H1 (cell line): ENCODE results near the gene RPP25L. TPM values are rescaled to one million over a fixed set of nuclear protein-coding genes. Genes with fewer than 3 reads are reported as not detected.

ENCODE experiments used
- CTCF ChIA-PET: fragments of 300-600 bp; sonication (Branson Sonifier 250); formaldehyde crosslinking; loops from one replicate; lab custom pipeline; 2021; ENCODE audit not compliant: partially characterized antibody; lab: Charles Lee
- POLR2A ChIA-PET: fragments of 300-600 bp; sonication (Branson Sonifier 250); formaldehyde crosslinking; loops from one replicate; lab custom pipeline; 2021; ENCODE audit warnings: inconsistent platforms; ENCODE audit not compliant: partially characterized antibody; lab: Charles Lee
- DNase-seq, 2 experiments: peaks; one replicate each; pipeline versions ENCODE4 v3.0.0 to v3.0.0-alpha.2; 2010 to 2022; ENCODE audit warnings: low spot score in 2 of 2, low read depth in 1 of 2, mixed read lengths in 1 of 2
- FAIRE-seq: peaks from 2 replicates; lab custom pipeline; 2011; peaks lifted over from hg19 to GRCh38; lab: Jason Lieb, UNC
- H2AFZ ChIP-seq: 2 replicates; pipeline ENCODE4 v1.8.1; 2012; ENCODE audit warnings: low read length, inconsistent platforms
- H2AK5ac ChIP-seq: 2 replicates; pipeline ENCODE4 v1.6.1; 2013; ENCODE audit warnings: low read depth, low read length
- H2BK120ac ChIP-seq: replicated peaks from 2 replicates; pipeline ENCODE3; 2013; ENCODE audit warnings: low read depth, low read length, inconsistent platforms
- H2BK12ac ChIP-seq: 2 replicates; pipeline ENCODE4 v1.6.1; 2013; ENCODE audit warnings: low read depth, low read length
- H2BK15ac ChIP-seq: 2 replicates; pipeline ENCODE4 v1.6.1; 2013; ENCODE audit warnings: low read length
- H2BK20ac ChIP-seq: 2 replicates; pipeline ENCODE4 v1.6.1; 2013; ENCODE audit warnings: low read length
- H2BK5ac ChIP-seq: 2 replicates; pipeline ENCODE4 v1.6.1; 2013; ENCODE audit warnings: low read depth, low read length
- H3K14ac ChIP-seq: 2 replicates; pipeline ENCODE4 v1.6.1; 2013; ENCODE audit warnings: inconsistent platforms; ENCODE audit not compliant: insufficient read length
- H3K18ac ChIP-seq: 2 replicates; pipeline ENCODE4 v1.6.1; 2013; ENCODE audit warnings: low read length; ENCODE audit errors: extremely low read depth
- H3K23ac ChIP-seq: 2 replicates; pipeline ENCODE4 v1.6.1; 2013; ENCODE audit warnings: inconsistent platforms; ENCODE audit not compliant: insufficient read length
- H3K23me2 ChIP-seq: 2 replicates; pipeline ENCODE4 v1.6.1; 2013; ENCODE audit warnings: low read depth, low read length
- H3K27ac ChIP-seq: 2 replicates; pipeline ENCODE4 v1.6.1; 2011; ENCODE audit warnings: low read depth, low read length, inconsistent platforms
- H3K27me3 ChIP-seq, 4 experiments: replicated peaks in 1 of 4; 1 replicate in 1 of 4; 2 replicates in 3 of 4; pipeline versions ENCODE4 v1.6.1 to v1.8.1; 2011 to 2013; ENCODE audit warnings: low read length in 3 of 4, mild to moderate bottlenecking in 3 of 4, inconsistent platforms in 2 of 4, mixed read lengths in 2 of 4, moderate library complexity in 1 of 4; ENCODE audit not compliant: control insufficient read depth in 3 of 4, insufficient read depth in 3 of 4; ENCODE audit errors: extremely low read depth in 1 of 4
- H3K36me3 ChIP-seq, 4 experiments: 2 replicates each; pipeline versions ENCODE4 v1.6.1 to v1.8.1; 2011 to 2013; ENCODE audit warnings: mild to moderate bottlenecking in 4 of 4, low read length in 3 of 4, moderate library complexity in 2 of 4, control low read depth in 1 of 4, inconsistent platforms in 1 of 4; ENCODE audit not compliant: insufficient read depth in 4 of 4, control insufficient read depth in 2 of 4
- H3K4ac ChIP-seq: replicated peaks from 2 replicates; pipeline ENCODE3; 2013; ENCODE audit warnings: low read length, low read depth, mixed read lengths, inconsistent platforms; ENCODE audit not compliant: insufficient read length
- H3K4me1 ChIP-seq, 4 experiments: replicated peaks in 1 of 4; 1 replicate in 1 of 4; 2 replicates in 3 of 4; pipeline versions ENCODE4 v1.6.1 to v1.8.1; 2011 to 2013; ENCODE audit warnings: low read length in 3 of 4, inconsistent platforms in 2 of 4, mixed read lengths in 1 of 4; ENCODE audit not compliant: insufficient read depth in 4 of 4, control insufficient read depth in 3 of 4
- H3K4me2 ChIP-seq, 2 experiments: 2 replicates each; pipeline versions ENCODE4 v1.6.1 to v1.8.1; 2011 to 2013; ENCODE audit warnings: low read depth in 2 of 2, low read length in 2 of 2, control low read depth in 1 of 2, inconsistent platforms in 1 of 2, mild to moderate bottlenecking in 1 of 2; ENCODE audit not compliant: insufficient read depth in 1 of 2
- H3K4me3 ChIP-seq, 4 experiments: fragments of 200-600, 300-600 bp in 1 of 4; sonication (generic), shearing (Covaris generic), sonication (Bioruptor Twin) in 1 of 4; 2 replicates each; pipeline versions ENCODE4 v1.5.1 to v1.8.1; 2011 to 2016; ENCODE audit warnings: low read length in 4 of 4, low read depth in 3 of 4, control low read depth in 2 of 4, inconsistent platforms in 2 of 4, mild to moderate bottlenecking in 2 of 4, mixed read lengths in 1 of 4, moderate library complexity in 1 of 4; ENCODE audit not compliant: insufficient read depth in 2 of 4; ENCODE audit errors: extremely low read depth in 1 of 4
- H3K56ac ChIP-seq: replicated peaks from 2 replicates; pipeline ENCODE3; 2013; ENCODE audit warnings: low read depth, mild to moderate bottlenecking, mixed read lengths, low read length, inconsistent platforms; ENCODE audit not compliant: insufficient read length
- H3K79me1 ChIP-seq: 2 replicates; pipeline ENCODE4 v1.6.1; 2013; ENCODE audit warnings: low read depth, low read length, control low read depth
- H3K79me2 ChIP-seq, 2 experiments: 2 replicates each; pipeline versions ENCODE4 v1.6.1 to v1.8.1; 2012 to 2013; ENCODE audit warnings: low read length in 2 of 2, mild to moderate bottlenecking in 2 of 2, inconsistent platforms in 1 of 2; ENCODE audit not compliant: insufficient read depth in 2 of 2, control insufficient read depth in 1 of 2
- H3K9ac ChIP-seq, 4 experiments: replicated peaks in 1 of 4; 1 replicate in 1 of 4; 2 replicates in 3 of 4; pipeline versions ENCODE4 v1.6.1 to v1.8.1; 2011 to 2013; ENCODE audit warnings: low read depth in 3 of 4, low read length in 3 of 4, control low read depth in 2 of 4, mild to moderate bottlenecking in 2 of 4, moderate library complexity in 2 of 4, inconsistent platforms in 1 of 4; ENCODE audit errors: extremely low read depth in 1 of 4
- H3K9me3 ChIP-seq, 2 experiments: 2 replicates each; pipeline versions ENCODE4 v1.6.1 to v1.8.1; 2012 to 2013; ENCODE audit warnings: mild to moderate bottlenecking in 2 of 2, moderate library complexity in 2 of 2, control low read depth in 1 of 2, inconsistent platforms in 1 of 2, low read depth in 1 of 2, low read length in 1 of 2, mixed read lengths in 1 of 2; ENCODE audit not compliant: insufficient read depth in 2 of 2
- H4K20me1 ChIP-seq, 2 experiments: replicated peaks in 1 of 2; 2 replicates each; pipeline versions ENCODE3 to v1.8.1; 2011 to 2013; ENCODE audit warnings: inconsistent platforms in 2 of 2, low read length in 2 of 2, mild to moderate bottlenecking in 1 of 2; ENCODE audit not compliant: insufficient read depth in 2 of 2, control insufficient read depth in 1 of 2
- H4K5ac ChIP-seq: 2 replicates; pipeline ENCODE4 v1.6.1; 2013; ENCODE audit warnings: low read length, low read depth, mixed read lengths, inconsistent platforms; ENCODE audit not compliant: insufficient read length
- H4K8ac ChIP-seq: 2 replicates; pipeline ENCODE4 v1.8.0; 2013; ENCODE audit warnings: mild to moderate bottlenecking, moderate library complexity, low read length, inconsistent platforms; ENCODE audit not compliant: insufficient read depth; ENCODE audit errors: extremely low read depth
- H4K91ac ChIP-seq: replicated peaks from 2 replicates; pipeline ENCODE3; 2013; ENCODE audit warnings: low read length, mixed read lengths, inconsistent platforms; ENCODE audit not compliant: insufficient read length
- BCL11A ChIP-seq, 2 experiments: IDR thresholded peaks; one replicate each; pipeline ENCODE4 v1.6.1; 2011; ENCODE audit warnings: low read depth in 2 of 2, low read length in 2 of 2, mild to moderate bottlenecking in 2 of 2
- CHD2 ChIP-seq: IDR thresholded peaks from 2 replicates; pipeline ENCODE4 v1.6.1; 2012; ENCODE audit warnings: low read length, improper control_type of control experiment
- CTBP2 ChIP-seq: IDR thresholded peaks from 2 replicates; pipeline ENCODE4 v1.7.0; 2011; ENCODE audit warnings: borderline replicate concordance, mild to moderate bottlenecking, moderate library complexity, mixed read lengths, low read length; ENCODE audit not compliant: insufficient read depth, insufficient read length
- RBBP5 ChIP-seq: IDR thresholded peaks from 2 replicates; pipeline ENCODE4 v1.7.1; 2012; ENCODE audit warnings: low read depth, mild to moderate bottlenecking, inconsistent platforms, low read length, moderate library complexity, borderline replicate concordance
- SUZ12 ChIP-seq: fragments of 200-600 bp; sonication (generic); IDR thresholded peaks from 2 replicates; pipeline ENCODE4 v1.6.1; 2012; ENCODE audit warnings: mild to moderate bottlenecking, inconsistent platforms, low read length, moderate library complexity, mixed read lengths
- WGBS, 2 experiments: shearing (Covaris generic) in 1 of 2; methylation state at CpG; one replicate each; pipeline versions ENCODE4 v1.1.6 to v1.1.7; 2013 to 2015; ENCODE audit warnings: low lambda C conversion rate in 2 of 2, mixed read lengths in 2 of 2, inconsistent platforms in 1 of 2, low coverage in 1 of 2, missing lambda C conversion rate in 1 of 2; ENCODE audit not compliant: insufficient replicate concordance in 2 of 2, insufficient coverage in 1 of 2, insufficient read length in 1 of 2; ENCODE audit errors: extremely low coverage in 1 of 2, missing lambda C conversion rate in 1 of 2; 5-methylcytosine and 5-hydroxymethylcytosine counted together
- polyA plus RNA-seq, 7 experiments: library from polyadenylated mRNA; depleted of rRNA in 3 of 7; stranded (reverse) in 5 of 7; unstranded in 2 of 7; fragments of >200 nt in 5 of 7; fragments of 200-250 nt in 2 of 7; gene quantifications; 1 replicate in 5 of 7; 2 replicates in 1 of 7; 4 replicates in 1 of 7; pipeline versions ENCODE4 v1.2.1 to v1.2.3, GENCODE V29; 2011 to 2013; ENCODE audit warnings: missing spikeins in 2 of 7, mixed read lengths in 2 of 7
- total RNA-seq: library from RNA; stranded (reverse); fragmentation: NEBNext Ultra II Directional; extraction: Animal tissue kit (Norgen Biotek cat#: 25700); gene quantifications from 2 replicates; pipeline ENCODE4 v1.2.1, GENCODE V29; 2021
- TF ChIP-seq, protein P1 (sequence below): IDR thresholded peaks from 2 replicates; pipeline ENCODE4 v1.6.1; 2012; ENCODE audit warnings: inconsistent platforms

The RPP25L gene
- total and polyA plus RNA-seq, 2 of the 8 experiments (the other 6 are each of a cell fraction or from before 2014, with no cell fraction given), result 21.6 to 75.0 TPM

DNA sequence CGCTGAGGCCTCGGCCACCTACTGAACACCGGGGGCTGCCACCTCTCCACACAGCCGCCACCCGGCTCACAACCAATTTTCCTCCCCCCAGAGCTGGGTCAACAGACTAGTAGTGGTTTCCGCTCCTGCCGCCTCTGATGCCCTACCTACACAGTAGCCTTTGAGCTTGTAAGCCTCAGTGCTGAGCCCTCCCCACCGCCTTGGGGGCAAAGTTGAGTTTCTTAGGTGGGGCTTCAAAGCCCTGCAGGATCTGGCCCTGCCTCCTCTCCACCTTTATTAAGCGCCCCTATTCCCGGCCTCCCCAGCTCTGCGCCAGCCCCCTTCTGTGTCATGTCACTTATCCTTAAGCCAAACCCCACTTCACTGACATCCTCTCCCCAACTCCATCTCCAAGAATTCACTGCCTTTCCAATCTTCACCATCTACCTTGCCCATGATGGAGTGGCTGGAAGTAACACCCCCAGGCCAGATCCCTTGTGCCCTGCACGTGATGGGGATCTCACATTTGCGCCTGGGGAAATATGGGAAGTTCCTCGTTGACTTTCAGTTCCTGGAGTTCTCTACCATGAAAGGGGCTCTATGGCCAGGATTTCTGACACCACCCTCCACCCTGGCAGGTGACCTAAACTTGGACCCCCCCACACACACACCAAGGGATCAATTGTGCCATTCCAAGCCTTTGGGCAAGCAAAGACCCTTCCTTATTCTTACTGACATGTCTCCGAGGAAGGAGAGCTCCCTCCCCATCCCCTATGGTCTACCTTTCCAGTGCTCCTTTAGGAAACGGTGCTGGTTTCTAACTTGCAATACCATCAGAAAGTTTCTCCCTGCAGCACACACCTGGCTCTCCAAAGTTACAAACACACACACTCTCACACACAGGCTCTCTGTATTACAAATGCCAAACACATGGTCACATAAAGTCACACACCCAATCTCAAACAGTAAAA is 19.7 kb downstream of the RPP25L start:
- H2BK20ac ChIP-seq, result peak overlapping the region; percentile 48; the same call in 1 of the 2 replicates
- TF ChIP-seq CTBP2 (no peak), BCL11A (IDR thresholded peaks at IDR 0.05; ENCODE audit: low read depth in 2 of 2, low read length in 2 of 2) (no peak), RBBP5 (no peak), SUZ12 (no peak; the same call in 1 of the 2 replicates), CHD2 (no peak)
- TF ChIP-seq, protein P1, sequence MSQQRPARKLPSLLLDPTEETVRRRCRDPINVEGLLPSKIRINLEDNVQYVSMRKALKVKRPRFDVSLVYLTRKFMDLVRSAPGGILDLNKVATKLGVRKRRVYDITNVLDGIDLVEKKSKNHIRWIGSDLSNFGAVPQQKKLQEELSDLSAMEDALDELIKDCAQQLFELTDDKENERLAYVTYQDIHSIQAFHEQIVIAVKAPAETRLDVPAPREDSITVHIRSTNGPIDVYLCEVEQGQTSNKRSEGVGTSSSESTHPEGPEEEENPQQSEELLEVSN, result 0 out of 2 replicates have a peak, but pooled peaks have one; percentile 4
- H3K4me2 ChIP-seq, result peak overlapping the region; percentile 80 to 85
- H2AFZ ChIP-seq, result no peak overlapping the region
- H3K9me3 ChIP-seq, result peaks cover 0 to 3% of the 10 kb centered on the region in 2 experiments; a peak in 1 of 4 replicates
- 19% methylated on average over 14 of the region's 16 CpGs; no CpG with 5 or more reads in 1 of the 2 experiments for WGBS, 2 experiments
- H2BK120ac ChIP-seq, result no peak overlapping the region
- peaks cover 15% of the 10 kb centered on the region for H3K23me2 ChIP-seq
- no peak overlapping the region for H3K14ac ChIP-seq
- H3K4me3 ChIP-seq, result peak overlapping the region in 2 of 4 experiments; percentile 14 to 41; a peak in 4 of 8 replicates
- no peaks in the 10 kb centered on the region for H3K79me2 ChIP-seq
- no peak for FAIRE-seq
- H2AK5ac ChIP-seq, result no peak overlapping the region
- H4K8ac ChIP-seq, result no peak overlapping the region
- H4K20me1 ChIP-seq, result peaks cover 8 to 11% of the 10 kb centered on the region in 2 experiments
- H3K23ac ChIP-seq, result no peak overlapping the region
- H3K56ac ChIP-seq, result no peak overlapping the region
- DNase-seq, result no peak
- peaks cover 0 to 9% (median 0%) of the 10 kb centered on the region in 4 experiments; a peak in 1 of 8 replicates for H3K36me3 ChIP-seq
- no peak overlapping the region for H4K91ac ChIP-seq
- H3K9ac ChIP-seq, result no peak overlapping the region
- no peak overlapping the region for H2BK5ac ChIP-seq
- no peak overlapping the region for H2BK15ac ChIP-seq
- CTCF ChIA-PET, result interaction anchor here (0.5 to 11.5 kb wide), 55 partner anchors 9 to 460 kb away, joined by 3 to 214 read pairs (median 5); partner anchors contain the start of genes ARID3C and RPP25L
- peak overlapping the region; percentile 60; the same call in 1 of the 2 replicates for H2BK12ac ChIP-seq
- peaks cover 4 to 26% (median 16%) of the 10 kb centered on the region in 4 experiments; a peak in 6 of 7 replicates for H3K4me1 ChIP-seq
- peak overlapping the region; percentile 71; the same call in 1 of the 2 replicates for H3K18ac ChIP-seq
- H3K4ac ChIP-seq, result no peak overlapping the region
- H3K79me1 ChIP-seq, result no peaks in the 10 kb centered on the region
- H3K27ac ChIP-seq, result no peak overlapping the region
- no peak overlapping the region for H4K5ac ChIP-seq
- H3K27me3 ChIP-seq, result peaks cover 59 to 72% (median 67%) of the 10 kb centered on the region in 4 experiments
- POLR2A ChIA-PET, result interaction anchor here (0.7 to 2.7 kb wide), 13 partner anchors 9 to 135 kb away, joined by 3 to 36 read pairs (median 4); partner anchors contain the start of genes ARID3C and IL11RA
